H1 (cell line): ENCODE data around the gene SEZ6L. TPM values are rescaled to one million over a fixed set of nuclear protein-coding genes. Genes with fewer than 3 reads are reported as not detected.

ENCODE experiments used
- CTCF ChIA-PET: fragments of 300-600 bp; sonication (Branson Sonifier 250); formaldehyde crosslinking; loops from one replicate; lab custom pipeline; 2021; ENCODE audit not compliant: partially characterized antibody; lab: Charles Lee
- POLR2A ChIA-PET: fragments of 300-600 bp; sonication (Branson Sonifier 250); formaldehyde crosslinking; loops from one replicate; lab custom pipeline; 2021; ENCODE audit warnings: inconsistent platforms; ENCODE audit not compliant: partially characterized antibody; lab: Charles Lee
- DNase-seq, 2 experiments: peaks; one replicate each; pipeline versions ENCODE4 v3.0.0 to v3.0.0-alpha.2; 2010 to 2022; ENCODE audit warnings: low spot score in 2 of 2, low read depth in 1 of 2, mixed read lengths in 1 of 2
- FAIRE-seq: peaks from 2 replicates; lab custom pipeline; 2011; peaks lifted over from hg19 to GRCh38; lab: Jason Lieb, UNC
- H2AFZ ChIP-seq: 2 replicates; pipeline ENCODE4 v1.8.1; 2012; ENCODE audit warnings: low read length, inconsistent platforms
- H2AK5ac ChIP-seq: 2 replicates; pipeline ENCODE4 v1.6.1; 2013; ENCODE audit warnings: low read depth, low read length
- H2BK120ac ChIP-seq: replicated peaks from 2 replicates; pipeline ENCODE3; 2013; ENCODE audit warnings: low read depth, low read length, inconsistent platforms
- H2BK12ac ChIP-seq: 2 replicates; pipeline ENCODE4 v1.6.1; 2013; ENCODE audit warnings: low read depth, low read length
- H2BK15ac ChIP-seq: 2 replicates; pipeline ENCODE4 v1.6.1; 2013; ENCODE audit warnings: low read length
- H2BK20ac ChIP-seq: 2 replicates; pipeline ENCODE4 v1.6.1; 2013; ENCODE audit warnings: low read length
- H2BK5ac ChIP-seq: 2 replicates; pipeline ENCODE4 v1.6.1; 2013; ENCODE audit warnings: low read depth, low read length
- H3K14ac ChIP-seq: 2 replicates; pipeline ENCODE4 v1.6.1; 2013; ENCODE audit warnings: inconsistent platforms; ENCODE audit not compliant: insufficient read length
- H3K18ac ChIP-seq: 2 replicates; pipeline ENCODE4 v1.6.1; 2013; ENCODE audit warnings: low read length; ENCODE audit errors: extremely low read depth
- H3K23ac ChIP-seq: 2 replicates; pipeline ENCODE4 v1.6.1; 2013; ENCODE audit warnings: inconsistent platforms; ENCODE audit not compliant: insufficient read length
- H3K23me2 ChIP-seq: 2 replicates; pipeline ENCODE4 v1.6.1; 2013; ENCODE audit warnings: low read depth, low read length
- H3K27ac ChIP-seq: 2 replicates; pipeline ENCODE4 v1.6.1; 2011; ENCODE audit warnings: low read depth, low read length, inconsistent platforms
- H3K27me3 ChIP-seq, 4 experiments: replicated peaks in 1 of 4; 1 replicate in 1 of 4; 2 replicates in 3 of 4; pipeline versions ENCODE4 v1.6.1 to v1.8.1; 2011 to 2013; ENCODE audit warnings: low read length in 3 of 4, mild to moderate bottlenecking in 3 of 4, inconsistent platforms in 2 of 4, mixed read lengths in 2 of 4, moderate library complexity in 1 of 4; ENCODE audit not compliant: control insufficient read depth in 3 of 4, insufficient read depth in 3 of 4; ENCODE audit errors: extremely low read depth in 1 of 4
- H3K36me3 ChIP-seq, 4 experiments: 2 replicates each; pipeline versions ENCODE4 v1.6.1 to v1.8.1; 2011 to 2013; ENCODE audit warnings: mild to moderate bottlenecking in 4 of 4, low read length in 3 of 4, moderate library complexity in 2 of 4, control low read depth in 1 of 4, inconsistent platforms in 1 of 4; ENCODE audit not compliant: insufficient read depth in 4 of 4, control insufficient read depth in 2 of 4
- H3K4ac ChIP-seq: replicated peaks from 2 replicates; pipeline ENCODE3; 2013; ENCODE audit warnings: low read length, low read depth, mixed read lengths, inconsistent platforms; ENCODE audit not compliant: insufficient read length
- H3K4me1 ChIP-seq, 4 experiments: replicated peaks in 1 of 4; 1 replicate in 1 of 4; 2 replicates in 3 of 4; pipeline versions ENCODE4 v1.6.1 to v1.8.1; 2011 to 2013; ENCODE audit warnings: low read length in 3 of 4, inconsistent platforms in 2 of 4, mixed read lengths in 1 of 4; ENCODE audit not compliant: insufficient read depth in 4 of 4, control insufficient read depth in 3 of 4
- H3K4me2 ChIP-seq, 2 experiments: 2 replicates each; pipeline versions ENCODE4 v1.6.1 to v1.8.1; 2011 to 2013; ENCODE audit warnings: low read depth in 2 of 2, low read length in 2 of 2, control low read depth in 1 of 2, inconsistent platforms in 1 of 2, mild to moderate bottlenecking in 1 of 2; ENCODE audit not compliant: insufficient read depth in 1 of 2
- H3K4me3 ChIP-seq, 4 experiments: fragments of 200-600, 300-600 bp in 1 of 4; sonication (generic), shearing (Covaris generic), sonication (Bioruptor Twin) in 1 of 4; 2 replicates each; pipeline versions ENCODE4 v1.5.1 to v1.8.1; 2011 to 2016; ENCODE audit warnings: low read length in 4 of 4, low read depth in 3 of 4, control low read depth in 2 of 4, inconsistent platforms in 2 of 4, mild to moderate bottlenecking in 2 of 4, mixed read lengths in 1 of 4, moderate library complexity in 1 of 4; ENCODE audit not compliant: insufficient read depth in 2 of 4; ENCODE audit errors: extremely low read depth in 1 of 4
- H3K56ac ChIP-seq: replicated peaks from 2 replicates; pipeline ENCODE3; 2013; ENCODE audit warnings: low read depth, mild to moderate bottlenecking, mixed read lengths, low read length, inconsistent platforms; ENCODE audit not compliant: insufficient read length
- H3K79me1 ChIP-seq: 2 replicates; pipeline ENCODE4 v1.6.1; 2013; ENCODE audit warnings: low read depth, low read length, control low read depth
- H3K79me2 ChIP-seq, 2 experiments: 2 replicates each; pipeline versions ENCODE4 v1.6.1 to v1.8.1; 2012 to 2013; ENCODE audit warnings: low read length in 2 of 2, mild to moderate bottlenecking in 2 of 2, inconsistent platforms in 1 of 2; ENCODE audit not compliant: insufficient read depth in 2 of 2, control insufficient read depth in 1 of 2
- H3K9ac ChIP-seq, 4 experiments: replicated peaks in 1 of 4; 1 replicate in 1 of 4; 2 replicates in 3 of 4; pipeline versions ENCODE4 v1.6.1 to v1.8.1; 2011 to 2013; ENCODE audit warnings: low read depth in 3 of 4, low read length in 3 of 4, control low read depth in 2 of 4, mild to moderate bottlenecking in 2 of 4, moderate library complexity in 2 of 4, inconsistent platforms in 1 of 4; ENCODE audit errors: extremely low read depth in 1 of 4
- H3K9me3 ChIP-seq, 2 experiments: 2 replicates each; pipeline versions ENCODE4 v1.6.1 to v1.8.1; 2012 to 2013; ENCODE audit warnings: mild to moderate bottlenecking in 2 of 2, moderate library complexity in 2 of 2, control low read depth in 1 of 2, inconsistent platforms in 1 of 2, low read depth in 1 of 2, low read length in 1 of 2, mixed read lengths in 1 of 2; ENCODE audit not compliant: insufficient read depth in 2 of 2
- H4K20me1 ChIP-seq, 2 experiments: replicated peaks in 1 of 2; 2 replicates each; pipeline versions ENCODE3 to v1.8.1; 2011 to 2013; ENCODE audit warnings: inconsistent platforms in 2 of 2, low read length in 2 of 2, mild to moderate bottlenecking in 1 of 2; ENCODE audit not compliant: insufficient read depth in 2 of 2, control insufficient read depth in 1 of 2
- H4K5ac ChIP-seq: 2 replicates; pipeline ENCODE4 v1.6.1; 2013; ENCODE audit warnings: low read length, low read depth, mixed read lengths, inconsistent platforms; ENCODE audit not compliant: insufficient read length
- H4K8ac ChIP-seq: 2 replicates; pipeline ENCODE4 v1.8.0; 2013; ENCODE audit warnings: mild to moderate bottlenecking, moderate library complexity, low read length, inconsistent platforms; ENCODE audit not compliant: insufficient read depth; ENCODE audit errors: extremely low read depth
- H4K91ac ChIP-seq: replicated peaks from 2 replicates; pipeline ENCODE3; 2013; ENCODE audit warnings: low read length, mixed read lengths, inconsistent platforms; ENCODE audit not compliant: insufficient read length
- CTBP2 ChIP-seq: IDR thresholded peaks from 2 replicates; pipeline ENCODE4 v1.7.0; 2011; ENCODE audit warnings: borderline replicate concordance, mild to moderate bottlenecking, moderate library complexity, mixed read lengths, low read length; ENCODE audit not compliant: insufficient read depth, insufficient read length
- JUND ChIP-seq: IDR thresholded peaks from 2 replicates; pipeline ENCODE4 v1.6.1; 2011; ENCODE audit warnings: mild to moderate bottlenecking, improper control_type of control experiment, low read length
- KDM1A ChIP-seq: fragments of 200-600, 300-600 bp; sonication (generic); IDR thresholded peaks from 2 replicates; pipeline ENCODE4 v1.7.1; 2016; ENCODE audit warnings: mild to moderate bottlenecking, low read length, borderline replicate concordance
- RBBP5 ChIP-seq: IDR thresholded peaks from 2 replicates; pipeline ENCODE4 v1.7.1; 2012; ENCODE audit warnings: low read depth, mild to moderate bottlenecking, inconsistent platforms, low read length, moderate library complexity, borderline replicate concordance
- RXRA ChIP-seq: IDR thresholded peaks from 2 replicates; pipeline ENCODE4 v1.6.1; 2011; ENCODE audit warnings: low read depth, mild to moderate bottlenecking, low read length, moderate library complexity; ENCODE audit not compliant: insufficient read depth
- TCF12 ChIP-seq: IDR thresholded peaks from 2 replicates; pipeline ENCODE4 v1.6.1; 2011; ENCODE audit warnings: low read depth, mild to moderate bottlenecking, low read length
- TEAD4 ChIP-seq: IDR thresholded peaks from 2 replicates; pipeline ENCODE4 v1.6.1; 2012; ENCODE audit warnings: low read depth, low read length, inconsistent platforms, mixed read lengths
- YY1 ChIP-seq: IDR thresholded peaks from 2 replicates; pipeline ENCODE4 v1.6.1; 2011; ENCODE audit warnings: low read depth, mild to moderate bottlenecking, low read length
- WGBS, 2 experiments: shearing (Covaris generic) in 1 of 2; methylation state at CpG; one replicate each; pipeline versions ENCODE4 v1.1.6 to v1.1.7; 2013 to 2015; ENCODE audit warnings: low lambda C conversion rate in 2 of 2, mixed read lengths in 2 of 2, inconsistent platforms in 1 of 2, low coverage in 1 of 2, missing lambda C conversion rate in 1 of 2; ENCODE audit not compliant: insufficient replicate concordance in 2 of 2, insufficient coverage in 1 of 2, insufficient read length in 1 of 2; ENCODE audit errors: extremely low coverage in 1 of 2, missing lambda C conversion rate in 1 of 2; 5-methylcytosine and 5-hydroxymethylcytosine counted together
- polyA plus RNA-seq, 7 experiments: library from polyadenylated mRNA; depleted of rRNA in 3 of 7; stranded (reverse) in 5 of 7; unstranded in 2 of 7; fragments of >200 nt in 5 of 7; fragments of 200-250 nt in 2 of 7; gene quantifications; 1 replicate in 5 of 7; 2 replicates in 1 of 7; 4 replicates in 1 of 7; pipeline versions ENCODE4 v1.2.1 to v1.2.3, GENCODE V29; 2011 to 2013; ENCODE audit warnings: missing spikeins in 2 of 7, mixed read lengths in 2 of 7
- total RNA-seq: library from RNA; stranded (reverse); fragmentation: NEBNext Ultra II Directional; extraction: Animal tissue kit (Norgen Biotek cat#: 25700); gene quantifications from 2 replicates; pipeline ENCODE4 v1.2.1, GENCODE V29; 2021

SEZ6L gene
- total and polyA plus RNA-seq, 2 of the 8 experiments (the other 6 are each of a cell fraction or from before 2014, with no cell fraction given): 0.06 to 0.33 TPM

DNA sequence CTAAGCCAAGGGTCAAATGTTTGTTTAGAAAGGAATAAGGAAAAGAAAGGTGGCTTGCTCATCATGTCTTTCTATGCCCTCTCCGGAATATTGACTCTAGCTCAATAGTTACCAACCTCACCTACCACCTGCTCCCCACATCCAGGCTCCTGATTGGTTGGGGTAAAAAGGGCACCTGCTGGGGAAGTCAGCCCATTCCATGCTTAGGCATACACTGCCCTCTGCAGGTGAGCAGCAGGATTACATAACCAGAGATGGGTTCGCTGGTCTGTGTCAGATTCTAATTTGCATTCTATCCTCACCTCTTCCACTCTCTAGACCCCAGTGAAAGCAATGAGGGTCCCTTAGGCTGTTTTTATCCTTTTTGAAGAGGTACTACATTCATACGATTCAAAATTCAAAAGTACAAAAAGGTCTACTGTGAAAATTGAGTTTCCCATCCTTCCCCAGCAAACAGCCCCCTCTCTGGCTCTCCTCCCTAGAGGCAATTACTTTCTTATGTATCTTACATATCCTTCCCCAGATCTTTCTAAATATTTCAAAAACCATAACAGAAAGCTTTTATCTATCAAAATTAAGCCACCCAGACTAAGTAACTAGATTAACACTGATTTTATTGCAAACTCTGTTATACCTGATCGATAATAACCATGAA is 161.8 kb downstream of the SEZ6L start:
- H3K14ac ChIP-seq: no peak overlapping the region
- H3K27ac ChIP-seq: no peak overlapping the region
- H3K18ac ChIP-seq: no peak overlapping the region
- H3K56ac ChIP-seq: no peak overlapping the region
- no peak overlapping the region for H2BK120ac ChIP-seq
- H3K27me3 ChIP-seq: peaks cover 0 to 3% (median under 1%) of the 10 kb centered on the region in 4 experiments; a peak in 1 of 7 replicates
- H3K36me3 ChIP-seq: no peaks in the 10 kb centered on the region; a peak in 1 of 8 replicates
- peak; percentile 99 for FAIRE-seq
- no peak overlapping the region for H2BK15ac ChIP-seq
- no peak overlapping the region for H3K23ac ChIP-seq
- no peak overlapping the region for H3K9ac ChIP-seq
- H2BK12ac ChIP-seq: no peak overlapping the region
- no peak overlapping the region for H2AFZ ChIP-seq
- H2BK5ac ChIP-seq: no peak overlapping the region
- H4K5ac ChIP-seq: no peak overlapping the region
- H3K4me1 ChIP-seq: no peaks in the 10 kb centered on the region
- H3K4me2 ChIP-seq: no peak overlapping the region
- WGBS, 2 experiments: 28% methylated on average over 4 of the region's 4 CpGs; no CpG with 5 or more reads in 1 of the 2 experiments
- no peak overlapping the region for H4K91ac ChIP-seq
- H4K8ac ChIP-seq: no peak overlapping the region
- H3K79me2 ChIP-seq: no peaks in the 10 kb centered on the region
- POLR2A ChIA-PET: no interaction called here
- CTCF ChIA-PET: interaction anchor here (0.6 to 19.8 kb wide), 71 partner anchors 8 to 1145 kb away, joined by 3 to 246 read pairs (median 4); partner anchors contain the start of gene SEZ6L
- H3K4me3 ChIP-seq: no peak overlapping the region
- H3K4ac ChIP-seq: no peak overlapping the region
- no peaks in the 10 kb centered on the region for H3K9me3 ChIP-seq
- no peak overlapping the region for H2BK20ac ChIP-seq
- no peak overlapping the region for H2AK5ac ChIP-seq
- peak; percentile 29 to 86 for DNase-seq
- H3K23me2 ChIP-seq: peaks cover 7% of the 10 kb centered on the region; the same call in 1 of the 2 replicates
- peaks cover 0 to 6% of the 10 kb centered on the region in 2 experiments for H4K20me1 ChIP-seq
- H3K79me1 ChIP-seq: 0 out of 2 replicates have a peak, but pooled peaks cover 3% of the 10 kb centered on the region
- no peak for TF ChIP-seq KDM1A
- TF ChIP-seq JUND: no peak
- 0 out of 2 replicates have a peak, but pooled peaks have one; percentile 28 for TF ChIP-seq TEAD4
- no peak for TF ChIP-seq RXRA
- no peak for TF ChIP-seq RBBP5
- 0 out of 2 replicates have a peak, but pooled peaks have one; percentile 46 for TF ChIP-seq TCF12
- no peak for TF ChIP-seq CTBP2
- TF ChIP-seq YY1: no peak
